NOMO-1 treated with dmso at 0.1 percent for 144 hours (cell line): Measurements from ENCODE around the gene DERL2.

Experiments used
- DNase-seq: peaks from one replicate; lab custom pipeline; 2025; ENCODE audit not compliant: unreplicated experiment; lab: John Stamatoyannopoulos, UW

Gene DERL2

DNA sequence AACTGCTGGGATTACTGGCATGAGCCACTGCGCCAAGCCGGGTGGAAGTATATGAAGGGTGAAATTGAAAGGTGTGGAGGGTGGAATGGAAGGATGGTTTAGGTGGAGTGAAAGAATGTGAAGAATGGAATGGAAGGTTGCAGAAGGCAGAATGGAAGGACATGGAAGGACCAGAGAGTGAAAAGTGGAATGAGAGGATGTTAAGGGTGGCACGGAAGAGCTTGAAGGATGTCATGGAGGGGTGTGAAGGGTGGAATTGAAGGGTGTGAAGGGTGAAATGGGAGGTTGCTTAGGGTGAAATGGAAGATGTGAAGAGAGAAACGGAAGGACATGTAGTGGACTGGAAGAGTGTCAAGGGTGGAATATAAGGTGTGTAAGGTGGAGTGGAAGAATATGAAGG is 16.6 kb upstream of the DERL2 start:
- DNase-seq: no peak

DNA sequence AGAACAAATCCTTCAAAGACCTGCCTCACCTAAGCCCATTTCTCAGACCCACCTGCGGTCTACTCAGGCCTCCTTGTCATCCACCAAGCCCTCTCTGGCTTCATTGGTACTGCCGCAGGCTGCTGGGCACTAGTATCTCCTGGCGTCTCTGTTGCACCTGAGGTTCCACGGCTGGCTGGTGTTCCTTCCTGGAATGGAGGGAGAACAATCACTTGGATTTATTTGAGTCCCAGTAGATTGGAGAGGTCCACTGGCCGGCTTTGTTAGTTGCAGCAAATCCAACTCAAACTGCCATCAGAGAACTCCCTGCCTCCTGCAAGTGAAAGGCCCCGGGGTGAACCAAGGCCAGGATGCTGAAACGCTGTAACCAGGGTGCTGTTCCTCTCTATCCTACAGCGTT is 15.7 kb upstream of the DERL2 start:
- no peak for DNase-seq

DNA sequence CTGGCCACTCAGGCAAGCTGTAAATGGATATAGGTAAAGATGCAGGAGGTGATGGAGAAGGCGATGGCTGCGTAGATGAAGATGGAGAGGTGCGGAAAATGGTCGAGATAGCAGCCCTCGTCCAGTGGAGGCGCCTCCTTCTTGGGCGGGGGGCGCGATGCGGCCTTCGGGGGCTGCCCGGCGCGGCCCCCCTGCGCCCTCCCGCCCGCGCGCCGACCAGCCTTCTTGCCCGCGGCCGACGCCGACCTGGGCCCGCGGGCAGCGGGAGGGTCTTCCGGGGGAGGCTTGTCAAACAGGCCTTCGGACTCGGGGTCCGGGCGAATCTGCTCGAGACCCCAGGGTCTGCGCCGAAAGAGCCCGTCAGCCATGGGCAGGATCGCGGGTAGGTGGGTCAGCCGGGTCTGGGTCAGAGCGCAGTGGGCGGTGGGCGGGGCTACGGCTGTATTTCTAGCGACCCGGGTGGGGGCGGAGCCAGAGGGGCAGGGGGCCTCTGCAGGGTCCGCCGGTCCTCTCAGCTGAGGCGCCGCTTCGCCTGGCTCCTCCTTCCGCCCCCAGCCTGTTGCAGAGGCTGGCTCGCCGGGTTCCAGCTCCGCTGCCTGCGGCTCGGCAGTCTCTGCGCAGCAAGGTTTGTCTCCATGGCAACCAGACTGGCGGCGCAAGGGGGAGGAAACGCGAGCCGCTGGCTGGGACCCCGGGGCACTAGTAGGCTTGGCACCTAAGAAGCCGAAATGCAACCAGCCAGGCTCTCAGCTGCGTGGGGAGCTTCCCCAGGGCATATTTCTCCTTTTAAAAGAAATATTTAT is 14.8 kb upstream of the DERL2 start:
- DNase-seq: peak; percentile 17

DNA sequence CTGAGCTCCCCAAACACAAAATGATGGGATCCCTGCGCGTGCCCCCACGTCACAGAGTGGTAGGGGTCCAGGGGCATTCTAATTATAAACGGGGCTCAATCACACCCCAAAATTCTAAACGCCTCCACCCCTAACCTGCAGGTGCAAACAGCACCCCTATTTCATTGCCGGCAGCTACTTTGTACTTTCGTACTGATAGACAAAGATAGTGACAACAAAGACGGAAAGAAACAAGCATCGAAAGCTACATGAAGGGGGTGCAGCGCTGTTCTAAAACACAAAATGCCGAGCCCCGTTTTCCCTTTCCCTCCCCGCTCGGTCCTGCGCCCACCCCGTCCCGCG is 14.2 kb upstream of the DERL2 start:
- DNase-seq: no peak

DNA sequence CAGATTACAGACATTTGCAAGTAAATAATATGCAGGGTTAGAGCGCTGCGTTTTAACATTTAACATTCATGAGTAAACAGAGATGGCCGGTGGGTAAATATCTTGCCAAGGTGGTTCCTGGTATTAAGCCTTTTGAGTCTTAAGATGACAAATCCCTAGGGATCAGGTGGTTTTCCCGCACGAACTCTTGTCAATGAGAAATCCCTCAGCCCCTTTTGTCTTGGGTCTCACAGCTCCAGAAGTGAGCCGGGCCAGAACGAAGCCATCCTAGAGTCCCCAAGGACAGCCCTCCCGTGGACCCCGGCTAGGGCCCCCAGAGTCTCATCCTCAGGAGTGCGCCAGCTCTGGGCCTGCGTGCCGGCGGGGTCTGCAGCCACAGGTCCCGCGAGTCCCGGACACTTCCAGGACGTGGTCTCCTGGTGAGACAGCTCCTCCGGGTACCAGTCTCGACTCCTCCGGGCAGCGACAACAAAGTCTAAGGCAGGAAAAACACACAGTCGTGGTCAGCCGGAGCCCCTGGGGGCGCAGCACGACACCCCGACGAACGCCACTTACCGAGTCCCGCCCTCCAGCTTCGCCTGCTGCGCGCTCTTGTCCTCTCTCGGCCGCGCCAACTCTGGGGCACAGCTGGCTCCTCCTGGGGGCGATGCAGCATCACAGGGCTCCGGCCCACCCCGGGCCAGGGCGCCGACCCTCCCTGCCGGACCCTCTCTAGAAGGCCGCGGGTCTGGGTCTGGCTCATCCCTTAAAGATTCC is 13.7 kb upstream of the DERL2 start:
- no peak for DNase-seq

DNA sequence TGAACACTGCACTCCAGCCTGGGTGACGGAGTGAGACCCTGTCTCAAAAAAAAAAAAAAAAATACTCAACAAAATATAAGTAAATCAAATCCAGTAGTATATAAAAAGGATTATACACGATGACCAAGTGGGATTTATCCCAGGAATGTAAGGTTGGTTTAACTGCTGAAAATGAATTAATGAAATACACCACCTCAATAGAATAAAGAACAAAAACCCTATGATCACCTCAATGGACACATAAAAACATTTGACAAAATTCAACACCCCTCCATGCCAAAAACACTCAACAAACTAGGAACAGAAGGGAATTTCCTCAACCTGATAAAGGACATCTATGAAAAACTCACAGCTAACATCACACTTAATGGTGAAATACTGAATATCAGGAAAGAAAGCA is 7.0 kb upstream of the DERL2 start:
- DNase-seq: no peak

DNA sequence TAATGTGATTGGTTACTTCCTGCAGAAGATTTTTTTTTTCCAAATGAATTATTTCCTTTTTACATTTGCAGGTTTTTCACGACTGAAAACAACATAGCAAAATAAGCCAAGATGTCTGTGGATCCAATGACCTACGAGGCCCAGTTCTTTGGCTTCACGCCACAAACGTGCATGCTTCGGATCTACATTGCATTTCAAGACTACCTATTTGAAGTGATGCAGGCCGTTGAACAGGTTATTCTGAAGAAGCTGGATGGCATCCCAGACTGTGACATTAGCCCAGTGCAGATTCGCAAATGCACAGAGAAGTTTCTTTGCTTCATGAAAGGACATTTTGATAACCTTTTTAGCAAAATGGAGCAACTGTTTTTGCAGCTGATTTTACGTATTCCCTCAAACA is 2.8 kb upstream of the DERL2 start:
- DNase-seq: no peak

DNA sequence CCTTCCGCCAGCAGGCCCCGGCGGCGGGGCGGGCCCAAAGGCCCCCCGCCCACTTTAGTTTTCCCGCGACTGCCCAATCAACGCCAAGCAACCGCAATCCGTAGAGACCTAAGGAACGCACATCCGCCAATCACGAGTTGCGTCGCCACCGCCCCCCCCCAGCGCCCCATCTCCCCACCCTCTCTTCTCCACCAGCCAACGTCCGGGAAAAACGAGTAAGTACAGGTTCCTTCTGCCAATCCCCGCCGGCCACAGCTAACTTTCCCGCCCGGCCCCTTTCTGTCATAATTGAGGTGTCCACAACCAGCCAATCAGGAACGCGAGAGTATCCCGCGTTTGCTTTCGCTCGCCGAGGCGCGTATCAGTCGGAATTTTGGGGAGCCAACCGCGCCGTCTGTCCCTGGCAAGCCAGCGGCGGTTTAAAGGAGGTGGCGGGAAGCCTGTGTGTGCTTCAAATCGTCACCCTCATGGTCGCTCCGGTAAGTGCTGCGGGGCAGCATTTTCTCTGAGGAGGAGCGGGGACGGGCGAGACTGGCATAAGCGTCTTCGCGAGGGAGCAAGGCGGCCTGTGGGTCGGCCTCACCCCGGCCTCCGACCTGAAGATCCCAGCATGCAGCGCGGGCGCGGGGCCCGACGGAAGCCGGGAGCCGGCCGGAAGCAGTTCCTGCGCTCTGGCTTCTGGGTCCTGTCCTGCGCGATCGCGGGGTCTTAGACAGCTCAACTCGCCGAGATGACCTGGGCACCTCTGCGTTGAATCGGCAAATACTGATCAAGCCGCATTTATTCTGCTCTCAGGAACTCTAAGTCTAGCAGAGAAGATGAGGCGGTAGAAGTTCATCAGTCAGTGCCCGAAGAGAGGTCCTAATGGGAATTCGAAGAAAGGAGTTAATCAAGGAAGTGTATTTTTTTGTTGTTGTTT is 487 bp upstream of the DERL2 start, which contains the start of gene MIS12:
MIS12 (plus strand) TSS at position 361 of the 919 bp plus-strand sequence. CDS start 2,297 bp downstream, outside the sequence.
- peak; percentile 99 for DNase-seq

DNA sequence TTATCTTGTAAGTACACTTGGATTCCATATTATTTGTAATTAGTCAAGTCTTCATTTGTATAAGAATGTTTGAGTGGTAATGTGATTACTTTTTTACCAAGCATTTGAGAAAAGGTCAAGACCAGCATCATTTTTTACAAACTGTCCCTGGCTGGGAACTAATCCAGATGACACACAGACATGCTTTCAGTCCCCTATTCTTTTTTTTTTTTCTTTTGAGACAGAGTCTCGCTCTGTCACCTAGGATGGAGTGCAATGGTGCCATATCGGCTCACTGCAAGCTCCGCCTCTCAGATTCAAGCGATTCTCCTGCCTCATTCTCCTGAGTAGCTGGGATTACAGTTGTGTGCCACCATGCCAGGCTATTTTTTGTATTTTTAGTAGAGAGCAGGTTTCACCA is 4.5 kb downstream of the DERL2 start:
- DNase-seq: no peak

DNA sequence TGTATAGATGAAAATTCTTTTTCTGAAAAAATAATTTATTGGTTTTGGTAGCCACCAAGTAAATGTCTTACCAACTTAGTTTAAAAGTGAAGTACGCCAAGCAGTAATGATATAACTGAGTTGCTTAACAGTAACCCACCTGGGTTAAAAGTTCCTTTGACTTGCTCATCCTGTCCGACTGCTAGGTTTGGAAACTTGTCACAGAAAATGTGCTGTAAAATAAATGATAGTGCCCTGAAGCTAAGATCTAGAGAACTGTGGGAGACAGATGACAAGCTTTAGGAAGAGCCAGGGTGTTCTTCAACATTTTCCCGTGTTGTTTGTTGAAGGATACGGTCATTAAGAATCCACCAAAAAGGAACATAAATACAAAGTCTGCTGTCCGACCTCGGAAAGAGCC is 5.0 kb downstream of the DERL2 start:
- no peak for DNase-seq

DNA sequence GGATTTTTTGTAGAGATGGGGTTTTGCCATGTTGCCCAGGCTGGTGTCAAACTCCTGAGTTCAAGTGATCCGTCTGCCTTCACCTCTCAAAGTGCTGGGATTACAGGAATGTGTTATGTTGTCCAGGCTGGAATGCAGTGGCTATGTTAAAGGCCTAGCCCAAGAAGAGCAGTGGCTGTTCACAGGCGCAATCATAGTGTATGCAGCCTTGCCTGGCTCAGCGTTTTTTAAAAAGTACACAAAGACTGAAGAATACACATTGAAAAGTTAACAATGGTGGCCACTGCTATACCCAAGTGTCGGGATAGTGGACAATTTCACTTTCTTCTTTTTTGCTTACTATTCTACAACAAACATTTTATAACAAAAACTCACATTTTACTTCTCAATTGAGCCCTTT is 7.0 kb downstream of the DERL2 start:
- no peak for DNase-seq

DNA sequence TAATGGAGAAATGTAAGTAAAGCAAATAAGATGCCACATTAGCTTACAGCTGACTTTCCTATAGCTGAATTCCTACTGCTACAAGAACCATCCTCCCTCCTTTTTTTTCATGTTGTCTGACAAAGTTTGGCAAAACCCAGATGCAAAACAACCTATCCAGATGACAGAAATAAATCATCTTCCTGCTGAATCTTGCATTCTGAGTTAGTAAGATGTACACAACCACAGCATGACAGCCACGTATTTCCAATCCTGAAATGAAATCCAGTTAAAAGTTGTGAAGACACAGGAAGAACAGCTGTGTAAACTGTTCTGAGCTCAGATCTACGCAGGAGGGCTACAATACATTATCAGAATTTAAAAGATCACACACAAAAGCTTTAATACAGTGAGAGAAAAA is 12.1 kb downstream of the DERL2 start:
- DNase-seq: no peak

DNA sequence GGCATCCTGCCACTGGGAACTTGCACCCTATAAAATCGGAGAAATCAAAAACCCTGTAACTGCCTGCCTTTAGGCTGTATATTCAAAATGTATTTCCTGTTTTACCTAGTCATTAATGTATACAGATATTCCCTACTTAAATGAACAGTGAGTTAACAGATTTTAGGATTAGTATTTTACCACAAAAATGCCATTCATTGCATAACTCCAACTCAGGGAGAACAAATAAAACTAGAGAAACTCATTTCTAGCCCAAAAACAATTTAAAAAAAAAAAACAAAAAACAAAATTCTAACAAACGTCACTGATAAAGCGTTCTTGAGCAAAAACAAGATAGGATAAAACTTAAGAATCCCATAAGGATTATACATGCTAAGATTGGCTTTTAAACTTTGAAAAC is 13.5 kb downstream of the DERL2 start:
- no peak for DNase-seq

DNA sequence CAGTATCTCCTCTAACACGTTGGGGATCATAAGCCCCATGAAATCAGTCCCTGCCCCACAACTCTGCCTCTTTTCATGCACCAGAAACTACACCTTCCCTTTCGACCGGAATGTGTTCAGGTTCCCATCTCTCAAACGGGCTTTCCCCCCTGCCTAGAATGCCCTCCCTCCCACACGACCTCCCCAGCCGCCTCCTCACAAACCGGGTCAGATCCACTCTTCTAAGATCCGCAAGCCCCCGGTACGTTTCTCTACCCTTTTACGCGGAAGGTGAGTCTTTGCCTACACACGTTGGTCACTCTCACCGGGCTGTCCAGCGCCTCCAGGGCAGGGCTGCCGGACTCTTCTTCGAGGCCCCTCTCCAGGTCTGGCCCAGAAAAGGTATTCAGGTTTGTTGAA is 17.9 kb downstream of the DERL2 start:
- DNase-seq: no peak

DNA sequence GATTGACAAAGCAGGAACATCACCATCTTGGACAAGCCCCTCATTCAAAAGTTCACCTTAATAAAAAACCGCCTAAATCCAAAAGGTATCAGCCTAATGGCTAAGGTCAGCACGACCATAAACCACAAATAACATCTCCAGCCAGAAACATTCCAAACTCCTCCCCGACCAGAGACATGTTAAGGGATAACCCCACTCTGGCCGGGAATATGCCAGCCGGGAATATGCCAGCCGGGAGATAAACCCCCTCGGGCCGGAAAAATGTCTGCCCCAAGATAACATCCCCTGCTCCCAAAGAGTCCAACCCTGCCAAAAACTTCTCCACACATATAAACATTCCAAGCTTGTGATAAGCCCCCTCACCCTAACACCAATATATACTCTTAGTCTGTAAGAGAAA is 18.6 kb downstream of the DERL2 start:
- DNase-seq: no peak

DNA sequence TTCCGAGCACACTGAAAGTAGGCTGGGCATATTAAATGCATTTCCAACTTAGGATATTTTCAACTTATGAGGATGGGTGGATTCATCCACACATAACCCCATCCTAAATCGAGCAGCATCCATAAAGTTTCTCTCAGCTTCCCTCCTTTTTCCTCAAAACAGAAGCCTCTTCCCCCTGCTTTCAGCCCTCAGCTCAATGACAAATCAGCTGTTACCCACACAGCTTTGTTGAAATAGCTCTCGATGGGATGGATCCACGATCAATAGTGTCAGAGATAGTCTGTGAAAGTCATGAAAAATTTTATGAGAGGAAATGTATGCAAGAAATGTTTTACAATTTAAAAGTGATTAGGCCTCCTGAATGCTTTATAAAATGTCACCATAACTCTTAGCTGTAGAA is 19.7 kb downstream of the DERL2 start:
- no peak for DNase-seq

DNA sequence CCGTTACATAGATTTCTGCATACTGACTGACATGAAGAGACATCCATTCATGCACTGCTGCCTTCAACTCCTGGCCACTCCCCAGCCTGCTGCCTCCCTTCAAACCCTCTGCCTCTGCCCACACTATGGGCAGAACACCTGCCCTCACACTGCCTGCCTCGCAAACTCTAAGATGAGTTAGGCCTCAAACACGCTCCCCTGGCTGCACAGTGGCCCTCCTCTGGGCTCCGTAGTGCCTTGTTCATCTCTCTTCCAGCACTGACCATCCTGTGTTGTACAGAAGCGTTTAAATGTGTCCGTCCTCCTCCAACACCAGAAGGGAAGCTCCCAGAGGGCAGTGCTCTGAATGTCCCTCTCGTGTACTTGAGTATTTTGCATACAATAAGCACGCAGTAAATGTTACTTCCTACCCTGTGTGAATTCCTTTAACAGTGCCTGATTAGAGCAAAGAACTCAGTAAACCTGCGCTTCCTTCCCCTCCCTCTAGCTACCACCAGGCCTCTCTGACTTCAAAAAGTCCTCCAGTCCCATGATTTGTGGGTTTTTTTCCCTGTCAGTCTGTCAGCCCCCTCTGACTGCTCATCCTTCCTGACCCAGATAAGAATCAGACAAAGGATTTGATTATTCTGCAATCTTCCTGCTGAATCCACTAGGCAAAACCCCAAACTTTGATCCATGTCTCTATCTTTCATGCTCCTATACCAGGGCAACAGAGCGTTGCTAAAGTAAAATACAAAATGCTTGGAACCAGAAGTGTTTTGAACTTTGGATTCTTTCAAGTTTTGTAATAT is 21.1 kb downstream of the DERL2 start:
- no peak for DNase-seq

DNA sequence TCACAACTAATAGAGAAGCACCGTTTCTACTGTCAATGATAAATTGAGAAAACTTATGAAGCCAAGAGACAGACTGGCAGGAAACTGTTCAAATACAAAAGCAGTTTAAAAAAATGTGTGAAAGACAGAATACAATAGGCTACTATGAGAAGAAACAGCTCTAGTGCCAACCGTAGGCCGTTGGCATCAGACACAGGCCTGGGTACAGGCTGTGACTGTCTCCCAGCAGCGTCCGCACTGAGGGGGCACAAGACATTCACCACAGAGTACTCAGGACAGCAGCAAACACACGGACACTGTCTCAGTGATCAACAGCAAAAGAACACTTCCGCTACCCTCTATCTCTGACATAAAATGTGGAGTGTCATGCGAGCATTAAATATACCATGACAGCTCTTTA is 39.2 kb downstream of the DERL2 start:
- no peak for DNase-seq

DNA sequence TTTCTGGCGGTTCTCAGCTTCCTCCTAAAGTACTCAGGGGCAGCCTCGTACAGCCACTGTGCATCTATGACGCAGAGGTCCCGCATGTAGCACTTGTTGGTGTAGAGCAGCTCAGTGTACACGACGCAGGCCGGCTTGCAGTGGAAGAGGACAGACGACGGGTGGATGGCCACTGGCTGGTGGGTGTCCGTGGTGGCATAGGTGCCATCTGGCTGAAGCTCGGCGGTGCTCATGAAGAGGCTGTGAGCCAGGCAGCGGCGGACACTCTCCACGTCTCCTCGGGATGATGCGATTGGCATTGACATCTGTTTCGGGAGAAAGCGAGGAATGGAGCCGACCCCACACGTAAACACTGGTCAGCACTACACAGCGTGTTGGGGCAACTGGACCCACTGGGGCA is 41.8 kb downstream of the DERL2 start:
- DNase-seq: no peak

DNA sequence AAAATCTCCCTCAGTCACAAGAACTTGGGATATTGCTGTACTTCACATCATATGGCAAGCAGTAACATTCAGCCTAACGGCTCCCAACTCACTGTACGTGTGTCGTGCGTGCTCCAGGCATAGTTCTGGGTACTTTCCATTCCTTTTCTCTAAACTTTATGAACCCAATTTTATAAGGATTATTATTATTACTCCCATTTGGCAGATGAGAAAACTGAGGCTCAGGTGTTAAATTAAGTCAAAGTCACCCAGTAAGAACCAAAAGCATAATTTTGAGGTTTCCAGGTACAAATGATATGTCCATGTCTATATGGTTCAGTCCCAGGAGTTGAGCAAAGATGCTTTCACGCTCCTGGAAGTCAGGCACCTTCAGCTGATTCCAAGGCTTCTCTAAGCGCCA is 42.2 kb downstream of the DERL2 start:
- no peak for DNase-seq

DNA sequence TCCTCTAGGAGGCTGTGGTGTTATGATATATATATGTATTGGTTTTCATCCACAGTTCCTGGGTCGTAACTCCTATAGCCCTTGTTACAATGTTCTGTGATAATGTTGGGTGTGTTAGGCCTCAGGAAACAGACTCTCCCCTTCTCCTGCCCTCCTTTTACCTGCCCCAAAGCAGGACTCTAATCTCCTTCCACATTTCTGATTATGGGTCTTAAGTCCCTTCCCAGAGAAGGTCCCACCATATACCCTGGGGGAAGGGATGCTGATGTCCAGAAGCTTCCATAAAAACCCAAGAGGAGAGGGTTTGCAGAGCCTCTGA is 46.6 kb downstream of the DERL2 start:
- DNase-seq: no peak
